GM21447 (cell line): ENCODE data around the gene GTF2IRD1.
"Not testable (repeated sequence)": the region's sequence is repeated elsewhere in the genome, so short reads cannot be mapped to it uniquely, and the experiment has no call there.

ENCODE experiments used
- ATAC-seq: cut with Tn5 transposase; IDR thresholded peaks from one replicate; pipeline ENCODE4 v1.9.1; 2021; ENCODE audit not compliant: unreplicated experiment

The GTF2IRD1 gene

GRCh38 chr7:74430409-74430808 is 23.3 kb upstream of the GTF2IRD1 start:
- ATAC-seq = not testable (repeated sequence)

- no peak for ATAC-seq
Observed at GRCh38 chr7:74430961-74431466, 22.7 kb upstream of the GTF2IRD1 start.

DNA sequence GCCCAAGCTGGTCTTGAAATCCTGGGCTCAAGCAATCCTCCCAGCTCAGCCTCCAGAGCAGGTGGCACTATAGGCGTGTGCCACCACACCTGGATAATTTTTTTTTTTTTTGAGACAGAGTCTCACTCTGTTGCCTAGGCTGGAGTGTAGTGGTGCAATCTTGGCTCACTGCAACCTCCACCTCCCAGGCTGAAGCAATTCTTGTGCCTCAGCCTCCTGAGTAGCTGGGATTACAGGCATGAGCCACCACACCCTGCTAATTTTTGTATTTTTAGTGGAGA is 16.5 kb upstream of the GTF2IRD1 start:
- not testable (repeated sequence) for ATAC-seq

GRCh38 chr7:74438327-74438726 is 15.4 kb upstream of the GTF2IRD1 start:
- ATAC-seq = no peak

GRCh38 chr7:74439541-74439940 is 14.2 kb upstream of the GTF2IRD1 start:
- no peak for ATAC-seq

DNA sequence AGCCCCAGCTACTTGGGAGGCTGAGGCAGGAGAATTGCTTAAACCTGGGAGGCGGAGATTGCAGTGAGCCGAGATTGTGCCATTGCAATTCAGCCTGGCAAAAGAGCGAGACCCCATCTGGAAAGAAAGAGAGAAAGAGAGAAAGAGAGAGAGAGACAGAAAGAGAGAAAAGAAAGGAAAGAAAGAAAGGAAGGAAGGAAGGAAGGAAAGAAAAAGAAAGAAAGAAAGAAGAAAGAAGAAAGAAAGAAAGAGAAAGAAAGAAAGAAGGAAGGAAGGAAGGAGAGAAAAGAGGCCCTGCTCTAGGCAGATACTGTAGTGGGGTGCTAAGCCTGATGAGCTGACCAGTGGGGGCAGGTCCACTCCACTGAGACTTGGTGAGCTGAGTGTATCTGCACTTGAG is 13.6 kb upstream of the GTF2IRD1 start:
- not testable (repeated sequence) for ATAC-seq

- no peak for ATAC-seq
Observed at GRCh38 chr7:74441801-74442200, 11.9 kb upstream of the GTF2IRD1 start.

- ATAC-seq = no peak
Observed at GRCh38 chr7:74443543-74444247, 10.0 kb upstream of the GTF2IRD1 start.

DNA sequence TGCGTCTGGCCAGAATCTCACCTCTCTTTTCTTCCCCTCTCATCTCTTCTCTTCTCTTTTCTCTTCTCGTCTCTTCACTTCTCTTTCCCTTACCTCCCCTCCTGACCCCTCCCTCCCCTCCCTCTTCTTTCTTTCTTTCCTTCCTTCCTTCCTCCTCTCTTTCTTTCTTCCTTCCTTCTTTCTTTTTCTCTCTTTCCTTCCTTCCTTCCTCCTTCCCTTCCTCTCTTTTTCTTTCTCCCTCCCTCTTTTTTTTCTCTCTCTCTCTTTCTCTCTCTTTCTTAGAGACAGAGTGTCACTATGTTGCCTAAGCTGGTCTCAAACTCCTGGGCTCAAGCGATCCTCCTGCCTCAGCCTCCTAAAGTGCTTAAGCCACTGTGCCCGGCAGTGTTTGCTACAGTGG is 4.6 kb upstream of the GTF2IRD1 start:
- no peak for ATAC-seq

DNA sequence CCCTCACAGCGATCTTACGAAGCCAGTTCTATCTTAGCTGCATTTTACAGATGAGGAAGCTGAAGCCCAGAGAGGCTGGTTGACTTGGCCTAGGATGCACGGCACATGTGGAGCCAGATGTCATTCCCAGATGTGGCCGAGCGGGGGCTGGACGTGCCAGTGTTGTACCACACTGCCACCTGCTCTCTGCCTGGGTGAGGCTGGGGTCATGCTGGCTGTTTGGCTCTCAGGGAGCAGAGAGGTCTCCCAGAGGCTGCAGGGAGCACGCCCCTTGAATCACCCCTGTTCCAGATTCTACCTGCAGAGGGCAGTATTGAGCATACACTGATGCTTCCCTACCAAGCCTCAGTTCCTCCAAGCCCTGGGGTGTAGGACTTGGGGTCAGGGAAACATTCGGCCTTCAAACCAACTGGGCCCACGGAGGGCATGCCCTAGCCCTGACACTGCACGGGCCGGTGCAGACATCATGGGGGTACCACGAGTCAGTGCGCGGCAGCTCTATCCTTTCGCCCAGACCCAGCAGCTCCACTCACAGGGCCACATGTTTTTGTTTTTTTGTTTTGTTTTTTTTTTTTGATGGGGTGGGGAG is 3.8 kb upstream of the GTF2IRD1 start:
- no peak for ATAC-seq

DNA sequence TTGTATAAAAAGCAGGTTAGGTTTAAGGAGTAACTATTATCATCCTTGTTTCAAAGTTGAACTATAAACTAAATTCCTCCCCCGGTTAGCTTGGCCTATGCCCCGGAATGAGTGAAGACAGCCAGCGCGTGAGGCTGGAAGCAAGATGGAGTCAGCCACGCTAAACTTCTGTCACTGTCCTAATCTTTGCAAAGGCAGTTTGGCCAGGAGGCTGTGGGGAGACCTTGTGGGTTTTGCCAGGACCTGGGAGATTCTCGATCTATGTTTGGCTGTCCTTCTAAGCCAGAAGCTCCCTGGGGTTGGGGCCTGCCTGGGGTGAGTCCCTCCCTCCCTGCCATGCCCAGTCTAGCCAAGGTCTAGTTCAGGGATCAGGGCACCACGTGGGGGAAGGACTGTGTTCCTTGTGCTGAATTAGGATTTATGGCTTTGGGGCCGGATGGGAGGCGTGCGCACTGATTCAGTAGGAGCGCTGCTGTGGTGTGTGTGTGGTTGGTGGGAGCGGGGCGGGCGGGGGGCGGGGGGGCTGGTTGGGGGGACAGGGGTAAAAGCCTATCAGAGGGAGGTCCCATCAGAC is 871 bp upstream of the GTF2IRD1 start:
- no peak for ATAC-seq

DNA sequence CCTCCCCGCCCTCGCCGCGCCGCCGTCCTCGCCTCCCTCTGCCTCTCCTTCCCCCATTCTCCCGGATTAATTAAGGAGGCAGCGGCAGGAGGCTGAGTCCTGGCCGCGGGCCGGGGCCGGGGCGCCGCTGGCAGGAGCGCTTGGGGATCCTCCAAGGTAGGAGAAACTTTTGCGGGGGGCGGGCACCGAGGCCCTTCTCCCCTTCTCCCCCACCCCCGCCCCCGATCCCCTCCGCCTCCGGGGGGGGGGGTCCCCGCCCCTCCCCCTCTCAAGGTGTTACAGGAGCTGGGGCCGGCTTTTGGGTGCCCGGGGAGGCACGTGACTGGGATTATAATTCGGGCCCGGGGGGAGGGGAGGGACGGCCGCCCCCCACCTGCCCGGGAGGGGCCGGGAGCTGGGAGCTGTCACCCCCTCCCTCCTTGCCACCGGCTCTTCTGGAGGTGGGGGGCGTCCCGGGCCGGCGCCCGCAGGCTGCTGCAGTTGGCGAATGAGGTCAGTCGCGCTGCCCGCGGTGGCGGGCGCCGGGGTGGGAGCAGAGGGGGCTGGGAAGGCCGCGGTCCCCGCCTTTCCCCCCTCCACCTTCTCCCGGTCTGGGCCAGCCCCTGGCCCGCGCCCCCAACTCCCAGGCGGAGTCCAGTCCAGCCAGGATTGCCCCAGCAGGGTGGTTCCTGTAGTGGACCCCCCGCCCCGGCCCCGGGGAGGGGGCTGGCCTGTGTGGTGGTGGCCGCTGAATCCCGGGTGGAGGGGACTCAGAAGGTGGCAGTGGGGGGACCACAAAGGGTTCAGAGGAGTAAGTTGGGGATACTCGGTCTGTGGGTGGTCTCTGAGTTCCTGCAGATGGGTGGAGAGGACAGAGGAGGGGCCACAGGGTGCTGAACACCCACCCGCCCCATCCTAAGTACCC is 567 bp downstream of the GTF2IRD1 start:
- ATAC-seq = no peak

- ATAC-seq = no peak
Observed at GRCh38 chr7:74454925-74455288, 1.2 kb downstream of the GTF2IRD1 start.

DNA sequence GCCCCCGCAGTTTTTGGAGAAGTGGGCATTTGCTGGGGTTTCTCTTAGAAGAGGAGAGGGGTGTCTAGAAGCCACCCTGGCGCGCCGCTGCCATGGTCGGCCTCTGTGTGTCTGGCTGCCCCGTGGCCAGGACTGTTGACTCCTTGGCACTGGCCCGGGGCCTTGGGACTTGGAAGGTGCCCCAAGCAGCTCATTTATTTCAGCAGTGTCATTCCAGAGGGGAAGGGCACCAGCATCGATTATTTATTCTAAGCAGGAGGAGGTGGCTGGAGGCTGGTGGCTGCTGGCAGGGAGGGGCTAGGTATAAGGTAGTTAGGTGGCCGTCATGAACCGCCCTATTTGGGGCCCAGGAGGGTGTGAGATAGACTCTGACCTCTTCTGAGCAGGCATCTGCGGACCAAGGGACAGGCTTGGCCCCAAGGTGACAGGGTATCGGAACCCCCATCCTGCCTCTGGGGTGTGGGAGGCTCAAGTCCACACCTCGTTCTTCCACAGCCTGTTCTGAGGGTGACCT is 1.6 kb downstream of the GTF2IRD1 start:
- no peak for ATAC-seq

- ATAC-seq = no peak
Observed at GRCh38 chr7:74455928-74456327, 2.2 kb downstream of the GTF2IRD1 start.

DNA sequence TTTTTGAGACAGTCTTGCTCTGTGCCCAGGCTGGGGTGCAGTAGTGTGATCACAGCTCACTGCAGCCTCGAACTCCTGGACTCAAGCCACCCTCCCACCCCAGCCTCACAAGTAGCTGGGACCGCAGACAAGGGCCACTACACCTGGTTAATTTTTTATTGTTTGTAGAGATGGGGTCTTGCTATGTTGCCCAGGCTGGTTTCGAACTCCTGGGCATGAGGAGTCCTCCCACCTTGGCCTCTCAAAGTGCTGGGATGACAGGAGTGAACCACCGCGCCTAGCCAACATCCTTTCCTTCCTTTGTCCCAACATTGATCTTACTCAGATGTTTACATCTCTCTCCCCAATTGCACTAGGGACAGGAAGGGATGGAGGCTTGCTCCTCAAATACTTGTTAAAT is 3.3 kb downstream of the GTF2IRD1 start:
- no peak for ATAC-seq

- ATAC-seq = no peak
Observed at GRCh38 chr7:74461970-74462706, 8.4 kb downstream of the GTF2IRD1 start.

- no peak for ATAC-seq
Observed at GRCh38 chr7:74462707-74463100, 9.0 kb downstream of the GTF2IRD1 start.

DNA sequence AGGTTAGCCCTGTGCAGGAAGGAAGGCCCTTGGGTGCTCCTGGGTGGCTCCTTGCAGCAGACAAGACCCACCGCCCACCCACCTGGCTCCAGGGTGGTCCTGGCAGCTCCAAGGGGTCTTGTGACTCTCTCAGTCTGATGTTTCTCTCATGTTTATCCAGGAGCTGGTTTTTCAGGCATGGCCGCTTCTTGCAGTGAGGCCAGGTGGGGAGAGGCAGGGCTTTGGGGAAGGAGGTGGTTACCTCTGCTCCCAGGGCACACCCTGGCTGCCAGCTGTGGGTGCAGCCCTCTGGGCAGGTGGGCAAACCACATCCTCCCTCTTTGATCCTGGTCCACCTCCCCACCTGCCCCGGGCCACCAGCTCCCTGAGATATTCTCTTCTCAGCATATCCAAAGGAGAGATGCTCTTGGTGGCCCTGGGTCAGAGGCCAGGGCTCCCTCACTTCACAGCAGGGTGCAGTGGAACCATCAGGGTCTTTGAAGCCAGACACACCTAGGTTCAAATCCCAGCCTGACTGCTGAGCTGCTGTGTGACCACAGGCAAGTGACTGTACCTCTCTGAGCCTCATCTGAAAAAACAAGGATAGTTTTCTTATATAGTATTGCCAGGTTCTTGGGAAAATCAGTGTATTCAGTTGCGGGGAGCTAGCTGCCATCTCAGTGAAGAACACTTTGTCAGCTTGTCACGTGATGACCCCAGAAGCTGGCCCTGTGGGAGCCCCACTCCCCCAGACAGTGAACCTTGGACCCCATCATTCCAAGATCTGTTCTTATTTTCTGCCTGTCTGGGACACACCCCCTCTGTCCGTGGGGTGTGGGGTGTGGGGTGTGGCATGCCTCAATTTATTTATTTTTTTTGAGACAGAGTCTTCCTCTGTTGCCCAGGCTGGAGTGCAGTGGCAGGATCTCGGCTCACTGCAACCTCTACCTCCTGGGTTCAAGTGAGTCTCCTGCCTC is 11.5 kb downstream of the GTF2IRD1 start:
- no peak for ATAC-seq
